ENCODE measurements around the gene ARID1B. TPM values are rescaled to one million over a fixed set of nuclear protein-coding genes. Genes with fewer than 3 reads are reported as not detected.

Gene ARID1B
- total and polyA plus RNA-seq, 2 of the 13 experiments (the other 11 are each of a cell fraction or from before 2014, with no cell fraction given), result 20.1 to 32.6 TPM

- no peak for TF ChIP-seq HMGXB3 (CRISPR knock-in tag; IDR thresholded peaks at IDR 0.05; ENCODE audit: borderline replicate concordance)
- TF ChIP-seq TCF12 (IDR thresholded peaks at IDR 0.05), result no peak
- no peak for TF ChIP-seq TCF12 (CRISPR knock-in tag; IDR thresholded peaks at IDR 0.05)
- TF ChIP-seq RBM39 (IDR thresholded peaks at IDR 0.05; ENCODE audit: low read depth, low read length, poor library complexity, severe bottlenecking), result peak; percentile 82
- 0 out of 2 replicates have a peak, but pooled peaks have one; percentile 85 for TF ChIP-seq KAT7 (CRISPR knock-in tag; IDR thresholded peaks at IDR 0.05; ENCODE audit: borderline replicate concordance)
- no peak; the same call in 1 of the 2 replicates for TF ChIP-seq ZNF230 (CRISPR knock-in tag; IDR thresholded peaks at IDR 0.05)
- TF ChIP-seq SYNCRIP (IDR thresholded peaks at IDR 0.05; ENCODE audit: insufficient read depth, low read depth, low read length), result no peak
- TF ChIP-seq SPEN (CRISPR knock-in tag; IDR thresholded peaks at IDR 0.05; ENCODE audit: low read depth), result peak; percentile 56
- TF ChIP-seq ZMAT5 (CRISPR knock-in tag; IDR thresholded peaks at IDR 0.05; ENCODE audit: borderline replicate concordance, low read depth), result no peak
- TF ChIP-seq ZNF678 (CRISPR knock-in tag; IDR thresholded peaks at IDR 0.05), result no peak
- no peak; the same call in 1 of the 2 replicates for TF ChIP-seq BCL3 (CRISPR knock-in tag; IDR thresholded peaks at IDR 0.05)
- 0 out of 2 replicates have a peak, but pooled peaks have one; percentile 12 for TF ChIP-seq GATAD2A (CRISPR knock-in tag; IDR thresholded peaks at IDR 0.05)
- peak; percentile 37 to 70; a peak in 2 of 4 replicates for TF ChIP-seq HMGXB4 (CRISPR knock-in tag; IDR thresholded peaks at IDR 0.05; ENCODE audit: borderline replicate concordance in 1 of 2, low read depth in 1 of 2)
- peak; percentile 48 for TF ChIP-seq MED8 (CRISPR knock-in tag; IDR thresholded peaks at IDR 0.05; ENCODE audit: insufficient replicate concordance)
- peak; percentile 57 for TF ChIP-seq KAT8 (CRISPR knock-in tag; IDR thresholded peaks at IDR 0.05)
- TF ChIP-seq CCDC6 (CRISPR knock-in tag; IDR thresholded peaks at IDR 0.05), result peak; percentile 60; the same call in 1 of the 2 replicates
- TF ChIP-seq NR2F1 (CRISPR knock-in tag; IDR thresholded peaks at IDR 0.05), result no peak
- TF ChIP-seq U2AF1 (optimal IDR thresholded peaks at IDR 0.05; ENCODE audit: low read depth, low read length), result peak; percentile 76
These were observed at the start of gene ARID1B (continued) for GRCh38 chr6:156776840-156777576.
